SKM-1 treated with dmso at 0.1 percent for 144 hours (cell line): Measurements from ENCODE around the gene P2RX3.
"Not testable (repeated sequence)": the region's sequence is repeated elsewhere in the genome, so short reads cannot be mapped to it uniquely, and the experiment has no call there.

Source experiments
- DNase-seq: peaks from one replicate; lab custom pipeline; 2025; ENCODE audit not compliant: unreplicated experiment; lab: John Stamatoyannopoulos, UW

P2RX3 gene

DNA sequence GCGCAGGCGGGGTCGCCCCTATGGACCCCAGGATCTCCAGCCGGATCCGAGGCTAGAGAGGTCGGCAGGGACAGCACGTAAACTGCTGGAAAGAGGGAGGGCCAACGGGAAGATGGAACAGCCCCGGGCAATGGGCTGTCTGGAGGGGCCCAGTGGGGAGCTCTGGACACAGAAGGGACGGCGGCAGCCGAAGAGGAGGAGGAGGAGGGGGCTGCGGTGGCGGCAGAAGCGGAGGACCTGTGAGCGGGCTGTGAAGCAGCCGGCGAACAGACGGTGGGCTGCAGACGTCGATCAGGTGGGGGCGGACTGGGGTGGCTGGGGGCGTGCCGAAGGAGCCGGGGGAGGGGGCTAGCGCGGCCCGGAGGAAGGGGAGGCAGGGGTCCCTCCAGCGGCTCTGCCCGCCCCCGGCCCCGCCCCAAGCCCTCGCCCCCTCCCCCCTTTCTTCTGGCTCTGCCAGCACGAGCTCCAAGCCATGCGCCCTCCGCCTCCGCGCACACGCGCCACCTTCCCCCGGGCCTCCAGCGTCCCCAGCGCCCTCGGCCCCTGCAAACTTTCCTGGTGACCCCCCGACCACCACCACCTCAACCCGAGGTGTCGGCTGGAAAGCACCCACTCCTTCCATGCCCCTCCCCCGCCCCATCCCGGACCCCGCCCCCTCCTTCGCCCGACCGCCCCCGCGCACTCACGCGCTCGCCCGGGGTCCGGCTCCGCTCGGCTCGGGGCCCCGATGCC, 13.8 kb upstream of the P2RX3 start:
- DNase-seq: no peak

DNA sequence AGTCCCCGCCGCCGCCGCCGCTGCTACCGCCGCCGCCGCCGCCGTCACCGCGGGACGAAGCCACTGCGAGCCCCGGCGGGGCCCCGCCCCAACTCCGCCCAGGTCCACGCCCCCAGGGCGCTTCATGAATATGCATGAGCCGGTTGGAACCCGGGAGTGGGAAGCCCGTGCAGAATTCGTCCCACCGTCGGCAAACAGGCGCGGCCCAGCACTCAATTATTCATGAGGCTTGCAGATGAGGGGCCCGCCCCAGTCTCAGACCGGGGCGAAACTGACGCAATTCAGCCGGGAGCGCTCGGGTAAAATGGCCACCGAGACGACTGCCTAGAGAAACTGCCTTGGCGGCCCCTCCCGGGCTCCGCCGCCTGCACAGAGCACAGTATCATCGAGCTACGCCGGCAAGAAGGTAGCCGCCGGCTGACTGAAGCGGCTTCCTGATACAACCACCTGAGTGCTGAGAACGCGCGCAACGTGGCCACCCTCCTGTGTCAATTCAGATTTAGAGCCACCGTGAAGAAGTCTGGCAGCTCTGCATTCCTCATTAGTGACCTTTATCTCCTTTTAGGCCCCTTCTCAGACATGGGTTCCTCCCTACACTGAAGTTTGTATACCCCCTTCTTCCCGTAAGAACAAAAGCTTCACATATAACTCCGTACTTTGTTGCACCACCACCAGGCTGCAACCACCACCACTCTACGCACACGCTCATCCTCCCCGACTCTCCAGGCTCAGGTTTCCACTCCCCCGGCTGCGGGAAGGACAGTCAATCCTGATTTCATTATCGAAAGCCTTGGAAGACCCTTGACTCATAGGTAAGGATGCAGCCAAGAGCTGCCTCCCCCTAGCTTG, 13.0 kb upstream of the P2RX3 start, which contains the start of gene TNKS1BP1:
TNKS1BP1 (minus strand) TSS at position 67 of the 849 bp plus-strand sequence. CDS start 3,067 bp downstream, outside the sequence.
- DNase-seq: peak; percentile 86

DNA sequence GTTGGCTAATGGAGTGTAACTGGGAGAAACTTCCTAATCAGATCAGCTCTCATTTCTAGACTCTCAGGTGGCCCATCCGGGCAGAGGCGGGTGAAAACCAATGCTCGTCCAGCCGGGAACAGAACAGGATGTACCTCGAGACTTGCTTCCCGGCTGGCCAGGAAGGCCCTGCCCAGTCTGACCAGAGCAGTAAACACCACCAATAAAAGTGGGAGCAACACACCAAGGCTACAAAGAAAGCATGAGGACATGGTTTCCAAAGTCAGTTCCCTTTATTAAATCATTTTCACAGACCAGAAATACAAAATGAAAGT, 12.5 kb upstream of the P2RX3 start:
- no peak for DNase-seq

DNA sequence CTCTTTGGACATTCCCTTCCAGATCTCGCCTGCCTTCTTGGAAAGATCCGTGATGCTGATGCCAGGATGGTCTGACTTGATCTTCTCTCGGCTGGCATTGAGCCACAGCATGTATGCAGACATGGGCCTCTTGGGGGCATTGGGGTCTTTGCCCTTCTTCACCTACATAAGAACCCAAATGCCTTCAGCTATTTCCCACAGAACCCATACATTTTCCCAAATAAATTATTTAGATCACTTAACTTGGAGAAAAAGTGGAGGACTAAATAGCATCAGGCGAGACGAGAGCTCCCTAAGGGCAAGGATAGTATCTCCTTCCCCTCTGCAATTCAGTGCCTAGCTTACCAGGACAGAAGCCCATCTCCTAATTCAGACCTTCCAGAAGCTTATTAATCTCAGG, 10.4 kb upstream of the P2RX3 start:
- no peak for DNase-seq

DNA sequence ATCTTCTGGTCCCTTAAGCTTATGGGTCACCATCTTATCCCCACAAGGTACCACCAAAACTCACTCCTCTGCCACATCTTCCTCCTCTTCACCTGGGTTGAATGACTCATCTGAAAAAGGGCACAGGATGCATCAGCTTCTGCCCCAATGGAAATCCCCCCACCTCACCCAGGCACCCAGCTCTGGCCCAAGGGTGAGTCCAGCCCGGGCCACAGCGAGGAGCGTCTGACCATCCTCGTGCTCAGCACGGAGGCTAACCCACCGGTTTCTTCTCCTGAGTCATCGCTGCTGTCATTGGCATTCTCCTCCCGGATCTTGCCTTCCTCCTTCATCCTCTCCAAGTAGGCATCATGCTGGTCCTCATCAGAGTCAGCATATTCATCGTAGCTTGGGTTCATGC, 8.1 kb upstream of the P2RX3 start:
- no peak for DNase-seq

DNA sequence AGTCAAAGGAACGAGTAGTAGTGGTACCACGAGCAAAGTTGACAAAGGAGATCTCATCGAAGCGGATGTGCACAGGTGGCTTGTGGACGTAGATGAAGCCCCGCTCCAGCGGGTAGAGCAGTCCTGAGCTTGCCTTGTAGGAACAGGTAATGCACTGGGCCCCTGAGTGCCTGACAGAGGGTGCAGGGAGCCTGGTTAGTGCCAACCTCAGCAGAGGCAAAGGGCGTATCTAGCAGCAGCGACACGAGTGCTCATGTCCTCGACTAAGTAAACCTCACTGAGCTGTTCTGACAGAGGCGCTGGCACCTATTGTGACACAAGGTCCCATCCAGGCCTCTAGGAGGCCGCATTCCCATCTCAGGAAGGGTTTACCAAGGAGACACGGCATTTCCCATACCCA, 6.4 kb upstream of the P2RX3 start:
- no peak for DNase-seq

DNA sequence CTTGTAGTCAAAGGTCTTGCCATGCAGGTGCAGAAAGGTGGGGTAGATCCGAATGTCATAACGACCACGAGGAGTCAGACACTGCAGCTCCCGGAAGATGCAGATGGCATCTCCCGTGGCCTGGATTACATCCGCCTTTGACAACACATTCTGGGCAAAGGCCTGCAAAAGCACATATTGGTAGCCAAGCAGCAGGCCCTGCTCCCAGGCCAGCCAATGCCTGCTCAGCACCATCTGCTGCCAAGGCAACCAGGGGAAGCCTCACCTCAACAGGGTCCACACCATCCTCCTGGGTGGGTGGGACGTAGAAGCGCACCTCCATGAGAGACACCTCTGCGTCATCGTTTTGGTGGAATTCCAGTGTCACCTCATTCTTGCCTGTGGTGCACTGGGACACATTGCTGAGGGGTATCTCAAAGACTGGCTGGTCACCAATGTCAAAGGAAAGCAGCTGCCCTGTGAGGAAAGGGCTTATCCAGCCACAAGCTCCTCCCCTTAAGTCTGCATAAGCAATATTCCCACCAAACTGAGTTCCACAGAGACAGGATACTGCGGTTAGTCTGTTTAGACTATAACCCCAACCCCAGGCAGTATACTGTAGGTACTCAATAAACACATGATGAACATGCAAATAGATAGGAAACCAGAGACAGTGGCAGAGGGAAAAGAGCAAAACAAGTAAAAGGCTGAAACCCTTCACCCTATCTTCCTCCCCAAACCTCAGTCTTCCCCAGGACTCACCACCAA, 5.3 kb upstream of the P2RX3 start:
- no peak for DNase-seq

DNA sequence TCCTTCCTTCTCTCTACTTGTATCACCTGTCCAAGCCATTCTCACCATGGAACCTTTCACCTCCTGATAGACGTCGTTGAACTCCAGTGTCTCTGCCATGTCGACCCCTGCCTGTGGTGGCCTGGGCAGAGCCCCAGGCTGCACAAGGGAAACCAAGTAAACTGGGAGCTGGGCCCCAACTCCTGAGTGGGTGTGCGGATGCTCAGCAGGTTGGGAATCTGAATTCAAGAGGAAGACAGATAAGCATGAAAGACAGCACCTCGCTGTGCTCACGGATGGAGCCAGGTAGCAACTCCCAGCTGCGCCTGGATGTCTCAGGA, 3.2 kb upstream of the P2RX3 start:
- no peak for DNase-seq

DNA sequence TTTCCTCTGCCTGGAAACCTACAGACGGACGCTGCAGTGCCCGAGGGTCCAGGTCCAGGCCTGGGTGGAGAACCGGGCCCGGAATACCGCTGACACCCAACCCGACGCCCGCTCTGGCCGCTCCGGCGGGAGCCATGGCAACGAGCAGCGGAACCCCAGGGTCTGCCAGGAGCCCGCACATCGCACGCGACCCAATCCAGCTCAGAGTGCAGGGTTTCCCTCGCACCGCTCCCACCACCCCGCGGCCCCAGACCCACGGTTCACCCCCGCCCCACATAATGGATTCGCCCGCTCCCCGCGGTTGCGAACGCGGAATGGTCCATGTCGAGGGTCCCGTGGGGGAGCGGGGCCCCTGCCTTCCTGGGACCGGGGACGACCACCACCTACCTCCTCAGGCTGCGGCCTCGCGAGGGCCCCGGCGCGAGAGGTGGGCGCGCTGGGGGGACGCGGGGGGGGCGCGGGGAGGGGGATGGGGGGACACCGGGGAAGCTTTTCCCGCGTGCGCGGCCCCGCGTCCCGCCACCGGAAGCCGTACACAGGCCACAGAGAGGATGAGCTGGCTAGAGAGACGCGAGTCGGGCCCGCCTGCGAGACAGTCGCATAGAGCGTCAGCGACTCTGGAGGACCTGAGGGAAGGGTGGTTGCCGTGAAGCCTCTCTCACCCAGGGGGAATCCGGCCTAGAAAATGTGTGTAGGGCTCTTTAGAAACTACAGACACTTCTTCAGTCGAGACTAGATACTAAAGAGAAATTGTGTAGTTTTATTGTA, 2.6 kb upstream of the P2RX3 start, which contains the start of gene SSRP1:
SSRP1 (minus strand) TSS at position 550 of the 768 bp plus-strand sequence. CDS start 771 bp downstream, outside the sequence.
- DNase-seq: peak; percentile 83

DNA sequence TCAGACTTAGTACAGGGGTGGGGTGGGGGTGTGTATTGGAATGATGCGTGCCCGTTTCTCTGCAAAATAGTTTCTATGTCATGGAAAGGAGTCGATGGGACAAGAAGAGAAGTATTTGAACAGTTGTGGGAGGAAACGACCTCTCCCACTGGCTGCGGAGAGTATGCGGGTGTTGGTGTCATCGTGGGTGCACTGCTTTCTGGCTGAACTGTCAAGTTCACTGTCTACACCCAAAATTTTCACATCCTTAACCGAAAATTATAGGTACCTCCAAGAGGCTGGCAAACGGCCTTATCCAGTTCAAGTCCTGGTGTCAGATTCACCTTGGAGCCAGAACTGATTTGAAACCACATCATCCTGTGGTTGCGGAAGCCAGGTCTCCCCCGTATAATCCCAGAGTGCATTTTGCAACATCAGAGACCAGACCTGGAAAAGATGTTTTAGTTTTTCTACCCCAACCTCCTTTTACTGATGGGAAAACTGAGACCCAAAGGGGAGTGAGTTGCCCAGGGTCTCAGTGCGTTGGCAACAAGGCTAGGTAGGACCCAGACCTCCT, 2.0 kb upstream of the P2RX3 start:
- DNase-seq: no peak

DNA sequence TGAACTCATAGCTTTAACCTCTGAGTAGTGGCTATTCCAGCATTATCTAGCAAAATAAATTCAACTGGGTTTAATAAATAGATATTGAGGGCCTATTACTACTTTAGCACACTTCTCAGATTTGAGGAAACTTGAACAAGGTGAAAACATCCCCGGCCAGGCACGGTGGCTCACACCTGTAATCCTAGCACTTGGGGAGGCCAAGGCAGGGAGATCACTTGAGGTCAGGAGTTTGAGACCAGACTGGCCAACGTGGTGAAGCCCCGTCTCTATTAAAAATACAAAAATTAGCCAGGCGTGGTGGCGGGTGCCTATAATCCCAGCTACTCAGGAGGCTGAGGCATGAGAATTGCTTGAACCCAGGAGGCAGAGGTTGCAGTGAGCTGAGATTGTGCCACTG, 1.3 kb upstream of the P2RX3 start:
- not testable (repeated sequence) for DNase-seq

DNA sequence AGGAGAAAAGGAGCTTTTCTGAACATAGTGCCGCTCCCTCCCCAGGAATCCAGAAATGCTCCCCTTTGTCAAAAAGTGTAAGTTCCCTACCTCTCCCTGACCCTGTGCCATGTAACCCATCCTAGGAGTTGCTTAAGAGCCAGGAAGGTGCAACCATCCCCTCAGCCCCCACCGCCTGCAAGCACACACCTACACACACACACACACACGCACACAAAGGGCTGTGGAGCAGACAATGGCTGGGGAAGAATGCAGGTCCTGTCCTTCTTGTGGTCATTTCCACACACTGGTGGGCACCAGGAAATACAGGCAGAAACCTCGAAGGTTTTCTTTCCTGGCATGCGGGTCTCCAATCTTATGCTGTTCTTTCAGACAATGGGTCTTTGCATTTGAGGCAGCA, 1.2 kb downstream of the P2RX3 start:
- DNase-seq: no peak

DNA sequence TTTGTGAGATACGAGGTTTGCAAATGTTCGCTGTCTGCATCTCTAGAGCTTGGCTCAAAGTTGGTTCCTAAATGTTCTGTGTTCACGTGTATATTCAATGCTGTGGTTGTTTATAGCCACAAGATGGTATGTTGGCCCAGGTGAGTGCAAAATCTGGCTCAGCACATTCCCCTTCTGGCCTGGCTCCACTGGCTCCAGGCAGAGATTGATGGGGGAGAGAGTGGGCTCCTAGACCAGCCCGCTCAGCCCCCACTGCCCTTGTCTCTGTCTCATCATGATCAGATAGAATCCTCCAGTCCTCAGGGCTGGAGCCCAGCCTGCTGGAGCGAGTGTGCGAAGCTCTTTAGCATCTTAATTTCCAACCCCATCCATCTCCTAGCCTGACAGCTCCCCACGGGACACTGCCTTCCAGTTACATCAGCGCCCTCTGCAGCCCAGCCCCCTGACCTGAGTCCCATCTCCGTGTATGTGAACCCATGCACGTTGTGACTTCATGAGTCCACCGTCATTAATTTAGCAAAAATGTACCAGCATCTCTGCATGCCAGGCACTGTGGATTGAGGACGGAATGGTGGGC, 2.0 kb downstream of the P2RX3 start:
- no peak for DNase-seq

DNA sequence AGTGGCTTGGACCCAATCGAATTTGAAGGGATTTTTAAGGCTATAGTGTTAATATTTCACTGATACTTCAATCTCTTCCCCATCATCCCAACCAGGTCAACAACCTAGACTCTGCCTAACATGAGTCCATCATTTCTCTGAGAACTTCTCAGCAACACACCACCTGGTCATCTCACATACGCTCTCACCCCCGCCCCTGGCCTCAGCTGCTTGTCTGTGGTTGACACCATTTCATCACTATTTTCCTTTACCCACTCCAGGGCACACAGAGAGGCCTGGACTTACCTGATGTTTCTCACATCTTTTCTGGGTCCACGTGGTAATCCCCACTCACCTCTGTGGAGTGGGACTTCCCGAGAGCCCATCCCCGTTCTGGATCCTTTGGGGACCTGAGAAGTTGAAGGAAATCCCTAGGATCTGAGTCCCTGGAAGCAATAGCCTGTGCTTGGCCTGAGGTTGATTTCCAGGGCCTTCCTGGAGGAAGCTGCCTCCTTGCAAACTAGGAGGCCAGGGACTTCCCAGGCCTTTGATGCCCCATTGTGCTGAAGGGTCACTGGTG, 3.2 kb downstream of the P2RX3 start:
- DNase-seq: no peak

DNA sequence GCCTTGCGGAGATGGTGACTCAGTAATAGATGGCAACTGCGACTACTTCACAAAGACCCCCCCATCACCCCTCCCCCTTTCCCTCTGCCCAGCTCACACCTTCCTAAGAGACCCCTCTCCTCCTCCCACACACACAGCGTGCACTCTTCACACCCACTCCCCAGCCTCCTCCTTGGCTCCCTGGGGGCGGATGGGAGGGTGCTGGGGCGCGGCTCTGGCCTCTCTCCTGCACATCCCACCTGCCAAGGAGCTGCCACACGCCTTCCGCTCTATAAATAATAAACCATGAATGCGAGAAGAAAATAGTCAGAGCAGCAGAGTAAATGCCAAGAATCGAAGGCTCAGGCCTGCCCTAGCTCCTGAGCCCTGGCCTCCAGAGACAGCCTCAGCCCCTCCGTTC, 4.5 kb downstream of the P2RX3 start:
- DNase-seq: no peak

DNA sequence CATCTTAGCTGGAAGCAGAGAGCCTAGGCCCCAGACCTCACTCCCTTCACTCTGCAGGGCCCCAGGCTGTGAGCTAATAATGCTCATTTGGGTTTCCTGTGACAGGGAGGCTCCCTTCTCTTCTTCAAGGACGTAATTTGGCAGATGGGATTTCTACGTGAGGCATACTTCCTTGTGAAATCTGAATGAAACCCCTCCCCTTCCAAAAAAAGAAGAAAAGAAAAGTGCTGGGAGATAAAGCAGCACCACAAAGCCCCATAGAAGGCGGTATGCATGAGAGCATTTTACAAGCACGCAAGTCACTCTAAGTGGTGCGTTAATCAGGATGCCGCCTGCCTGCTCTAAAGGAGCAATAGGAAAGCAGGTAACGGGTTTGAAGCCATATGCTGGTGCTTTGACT, 5.7 kb downstream of the P2RX3 start:
- no peak for DNase-seq

DNA sequence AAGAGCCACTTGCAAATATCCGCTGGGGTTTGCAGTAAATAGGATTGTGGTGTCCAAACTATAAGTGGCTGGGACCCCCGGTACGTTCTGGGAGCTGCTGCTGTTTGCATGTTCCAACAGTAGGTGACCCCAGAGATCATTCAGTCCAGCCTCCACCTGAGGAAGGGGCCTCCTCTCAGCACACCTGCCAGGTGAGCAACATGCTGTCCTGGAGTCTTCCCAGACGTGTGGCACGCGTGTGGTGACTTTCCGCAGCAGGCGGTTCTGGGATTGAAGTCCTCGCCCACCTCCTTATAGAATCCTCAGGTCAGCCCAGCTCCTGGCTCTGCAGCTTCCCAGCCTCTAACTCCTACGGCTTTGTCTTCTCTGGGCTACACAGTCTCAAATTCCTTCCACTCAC, 6.7 kb downstream of the P2RX3 start:
- no peak for DNase-seq

DNA sequence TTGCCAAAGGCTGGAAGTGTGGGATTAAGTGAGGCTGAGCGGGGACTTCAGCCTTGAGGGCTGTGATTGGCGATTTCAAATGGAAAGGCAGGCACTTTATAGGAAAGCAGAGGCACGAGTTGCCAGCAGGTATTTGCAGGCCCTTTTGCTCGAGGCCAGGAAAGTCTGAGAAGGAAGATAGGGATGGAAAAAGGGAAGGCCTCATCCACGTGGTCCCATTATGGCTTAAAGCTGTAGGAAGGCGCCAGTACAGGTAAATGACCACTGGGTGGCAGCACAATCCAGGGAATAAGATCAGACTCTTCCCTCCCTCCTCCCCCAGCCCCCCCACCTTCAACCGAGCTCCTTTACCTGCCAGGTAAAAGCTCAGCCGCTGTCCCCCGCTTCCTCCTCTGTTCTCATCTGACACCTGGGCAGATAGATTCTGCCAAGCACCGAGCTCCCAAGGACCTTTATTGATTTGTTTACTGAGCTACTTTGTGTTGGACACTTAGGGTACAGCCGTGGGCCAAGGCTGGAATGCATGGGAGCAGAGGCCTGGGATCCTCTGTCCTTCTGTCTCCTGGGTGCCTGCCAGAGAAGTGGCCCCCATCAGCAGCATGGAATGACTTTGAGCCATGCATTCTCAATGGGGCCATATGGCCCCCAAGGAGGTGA, 7.5 kb downstream of the P2RX3 start:
- DNase-seq: peak; percentile 69

DNA sequence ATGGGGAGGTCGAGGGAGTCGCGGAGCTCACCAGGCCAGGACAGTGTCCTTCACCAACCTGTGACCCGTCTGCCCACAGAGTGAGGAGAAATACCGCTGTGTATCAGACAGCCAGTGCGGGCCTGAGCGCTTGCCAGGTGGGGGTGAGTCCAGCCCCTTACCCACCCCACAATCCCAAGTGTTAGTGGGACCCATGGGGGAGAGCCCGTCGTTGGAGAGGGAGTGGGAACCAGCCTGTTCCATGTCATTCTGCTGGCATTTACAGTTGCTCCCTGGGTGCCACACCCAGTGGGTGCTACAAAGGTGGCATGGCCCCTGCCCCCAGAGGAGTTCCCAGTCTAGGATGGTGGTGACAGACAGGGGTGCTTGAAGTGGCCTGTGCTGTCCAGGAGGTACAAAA, 9.2 kb downstream of the P2RX3 start:
- no peak for DNase-seq

DNA sequence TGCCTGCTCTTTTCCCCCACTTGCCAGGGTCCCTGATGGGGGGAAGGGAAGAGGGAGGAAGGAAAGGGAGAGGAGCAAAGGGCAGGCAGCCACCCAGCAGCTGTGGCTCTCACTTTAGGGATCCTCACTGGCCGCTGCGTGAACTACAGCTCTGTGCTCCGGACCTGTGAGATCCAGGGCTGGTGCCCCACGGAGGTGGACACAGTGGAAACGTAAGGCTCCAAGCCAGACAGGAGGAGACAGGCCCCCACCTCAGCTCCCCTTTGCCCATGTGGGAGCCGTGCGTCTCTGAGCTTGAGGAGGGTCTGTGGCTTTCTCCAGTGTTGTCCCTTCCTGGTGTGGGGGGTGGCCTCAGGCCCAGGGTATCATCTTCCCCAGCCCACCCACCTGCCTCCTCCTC, 9.9 kb downstream of the P2RX3 start:
- no peak for DNase-seq
